ENCODE measurements around the gene UGT1A5. TPM values are rescaled to one million over a fixed set of nuclear protein-coding genes. Genes with fewer than 3 reads are reported as not detected.

The UGT1A5 gene
- total RNA-seq, 1 donor from 2014 or later = not detected

DNA sequence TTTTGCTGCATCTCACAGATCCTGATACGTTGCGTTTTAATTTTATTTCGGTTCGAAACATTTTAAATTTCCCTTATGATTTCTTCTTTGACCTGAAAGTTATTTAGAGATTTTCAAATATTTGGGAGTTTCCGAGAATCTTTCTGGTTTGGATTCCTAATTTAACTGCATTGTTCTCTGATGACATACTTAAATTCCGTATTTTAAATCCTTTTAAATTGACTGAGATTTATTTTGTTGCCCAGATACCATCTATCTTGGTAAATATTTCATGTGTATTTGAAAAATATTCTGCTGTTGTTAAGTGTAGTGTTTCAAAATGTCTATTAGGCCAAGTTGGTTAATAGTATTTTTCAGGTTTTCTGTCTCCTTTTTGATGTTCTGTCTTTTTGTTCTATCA lies 103.2 kb downstream of the UGT1A5 start:
- Histone ChIP-seq H3K27me3 (ENCODE audit: low read depth) (peaks cover 31% of the 10 kb centered on the region), H3K27ac (replicated peaks) (no peak overlapping the region), H3K36me3 (no peaks in the 10 kb centered on the region), H3K4me3 (no peak overlapping the region), H3K4me1 (no peaks in the 10 kb centered on the region), H3K9me3 (replicated peaks) (peaks cover 11% of the 10 kb centered on the region)
- no peak for DNase-seq
- intact Hi-C loops (cut with micrococcal nuclease) = no loop called here
- TF ChIP-seq CTCF (IDR thresholded peaks at IDR 0.05; ENCODE audit: borderline replicate concordance) = no peak

DNA sequence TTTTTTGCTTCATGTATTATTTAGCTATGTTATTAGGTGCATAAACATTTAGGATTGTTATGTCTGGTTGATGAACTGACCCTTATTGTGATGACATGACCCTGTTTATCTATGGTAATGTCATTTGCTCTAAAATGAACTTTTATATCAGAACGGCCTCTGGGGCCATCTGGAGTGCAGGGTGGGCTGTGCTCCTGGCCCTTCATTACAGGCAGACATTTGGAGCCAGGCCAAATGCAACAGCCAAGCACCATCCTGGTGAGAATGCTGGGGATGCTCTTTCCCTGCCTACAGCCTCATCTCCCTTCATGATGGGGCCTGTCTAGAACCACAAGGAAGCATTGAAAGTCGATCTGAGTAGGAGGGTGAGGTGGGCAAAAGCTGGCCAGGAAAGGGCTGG lies 103.6 kb downstream of the UGT1A5 start:
- Histone ChIP-seq H3K27me3 (ENCODE audit: low read depth) (peaks cover 26% of the 10 kb centered on the region), H3K4me1 (no peaks in the 10 kb centered on the region), H3K36me3 (no peaks in the 10 kb centered on the region), H3K4me3 (no peak overlapping the region), H3K9me3 (replicated peaks) (peaks cover 11% of the 10 kb centered on the region), H3K27ac (replicated peaks) (no peak overlapping the region)
- intact Hi-C loops (cut with micrococcal nuclease) = no loop called here
- no peak for DNase-seq
- TF ChIP-seq CTCF (IDR thresholded peaks at IDR 0.05; ENCODE audit: borderline replicate concordance) = no peak

GRCh38 chr2:233816771-233817170 lies 104.1 kb downstream of the UGT1A5 start:
- Histone ChIP-seq H3K4me1 (no peaks in the 10 kb centered on the region), H3K27ac (replicated peaks) (no peak overlapping the region), H3K4me3 (no peak overlapping the region), H3K27me3 (ENCODE audit: low read depth) (peaks cover 22% of the 10 kb centered on the region), H3K9me3 (replicated peaks) (peaks cover 11% of the 10 kb centered on the region), H3K36me3 (no peaks in the 10 kb centered on the region)
- DNase-seq = no peak
- intact Hi-C loops (cut with micrococcal nuclease) = no loop called here
- TF ChIP-seq CTCF (IDR thresholded peaks at IDR 0.05; ENCODE audit: borderline replicate concordance) = no peak

DNA sequence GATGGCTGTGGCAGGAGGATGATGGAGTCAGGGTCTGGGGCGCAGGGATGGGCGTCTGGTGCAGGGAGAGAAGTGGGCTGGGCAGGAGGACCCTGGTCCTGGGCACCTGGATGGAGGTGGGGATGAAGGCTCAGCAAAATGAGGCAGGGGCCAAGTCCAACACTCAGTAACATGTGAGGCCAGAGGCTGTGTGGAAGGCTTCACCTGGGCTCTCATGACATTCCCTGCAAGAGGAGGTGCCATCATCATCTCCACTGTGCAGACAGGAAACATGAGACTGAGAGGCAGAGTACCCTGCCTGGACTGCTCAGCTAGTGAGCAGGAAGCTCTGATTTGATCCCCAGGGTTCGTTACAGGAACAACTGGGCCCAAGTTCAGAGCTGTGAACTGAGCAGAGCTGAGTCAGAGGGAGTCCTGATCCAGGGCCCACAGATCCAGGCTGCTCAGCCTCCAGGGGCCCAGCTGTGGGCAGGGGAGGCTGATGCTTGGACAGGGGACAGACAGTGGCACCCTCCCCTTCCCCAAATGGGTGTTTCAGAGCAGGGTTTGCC lies 104.7 kb downstream of the UGT1A5 start:
- no peak overlapping the region for H3K4me3 ChIP-seq
- no peak for TF ChIP-seq CTCF (IDR thresholded peaks at IDR 0.05; ENCODE audit: borderline replicate concordance)
- peaks cover 11% of the 10 kb centered on the region for H3K9me3 ChIP-seq (replicated peaks)
- no peak overlapping the region for H3K27ac ChIP-seq (replicated peaks)
- no peak for DNase-seq
- H3K4me1 ChIP-seq = no peaks in the 10 kb centered on the region
- no peaks in the 10 kb centered on the region for H3K36me3 ChIP-seq
- H3K27me3 ChIP-seq (ENCODE audit: low read depth) = peaks cover 24% of the 10 kb centered on the region
- intact Hi-C loops (cut with micrococcal nuclease) = no loop called here

- Histone ChIP-seq H3K4me3 (no peak overlapping the region), H3K27me3 (ENCODE audit: low read depth) (peaks cover 30% of the 10 kb centered on the region), H3K9me3 (replicated peaks) (peaks cover 11% of the 10 kb centered on the region), H3K27ac (replicated peaks) (no peak overlapping the region), H3K4me1 (no peaks in the 10 kb centered on the region), H3K36me3 (no peaks in the 10 kb centered on the region)
- DNase-seq = no peak
- intact Hi-C loops (cut with micrococcal nuclease) = no loop called here
- no peak for TF ChIP-seq CTCF (IDR thresholded peaks at IDR 0.05; ENCODE audit: borderline replicate concordance)
Observed at GRCh38 chr2:233817995-233818638, 105.4 kb downstream of the UGT1A5 start.
